Right lobe of liver (tissue), 4 donors: ENCODE data around the gene PDE1C.

Experiments
- CTCF ChIP-seq, 4 donors: fragments of 200-600 bp in 3 of 4; fragments of 450-650 bp in 1 of 4; IDR thresholded peaks; one replicate each; pipeline versions ENCODE4 v1.5.1 to v1.8.0; 2016 to 2022; ENCODE audit warnings: antibody characterized with exemption in 4 of 4, mild to moderate bottlenecking in 2 of 4
- POLR2A ChIP-seq: fragments of 450-650 bp; IDR thresholded peaks from one replicate; pipeline ENCODE4 v1.6.1; 2017; ENCODE audit warnings: antibody characterized with exemption, mild to moderate bottlenecking
- donor health status: DM: no; HTN: no; CAD: no.
- donor health status: DM: no; HTN: no; CAD: no.
- donor health status: DM: no; HTN: yes; CAD: no.

GRCh38 chr7:31778296-31778695 lies 291.9 kb downstream of the PDE1C start:
- TF ChIP-seq POLR2A, result no peak
- TF ChIP-seq CTCF (IDR thresholded peaks at IDR 0.05), result no peak
